ENCODE data around the gene HNRNPA2B1. TPM values are rescaled to one million over a fixed set of nuclear protein-coding genes. Genes with fewer than 3 reads are reported as not detected.

Gene HNRNPA2B1
- total and polyA plus RNA-seq, 2 of the 8 experiments (the other 6 are each of a cell fraction or from before 2014, with no cell fraction given), result 276 to 1,255 TPM

- TF ChIP-seq ZNF274 (IDR thresholded peaks at IDR 0.05; ENCODE audit: borderline replicate concordance, extremely low read depth, low read length) (no peak), EP300 (IDR thresholded peaks at IDR 0.05; ENCODE audit: borderline replicate concordance in 1 of 2, low read depth in 2 of 2, low read length in 2 of 2) (no peak)
Measured at GRCh38 chr7:26237035-26237807, 36.7 kb upstream of the HNRNPA2B1 start (continued).

Data from H1 (cell line).